HL-60 (cell line): ENCODE measurements around the gene LRP8.

Experiments
- DNase-seq, 2 experiments: peaks; one replicate each; pipeline ENCODE4 v3.0.0-alpha.2; 2010 to 2020; ENCODE audit warnings: low read depth in 1 of 2, low spot score in 1 of 2
- H3K27ac ChIP-seq: fragments of 250-450 bp; sonication (Bioruptor Pico); replicated peaks from 2 replicates; pipeline ENCODE4 v1.5.1; 2020; ENCODE audit warnings: mild to moderate bottlenecking, moderate library complexity
- H3K27me3 ChIP-seq: fragments of 250-450 bp; sonication (Bioruptor Pico); 2 replicates; pipeline ENCODE4 v1.5.1; 2021; ENCODE audit warnings: mild to moderate bottlenecking, moderate library complexity; ENCODE audit not compliant: insufficient read depth, poor library complexity, severe bottlenecking
- H3K4me3 ChIP-seq: replicated peaks from 2 replicates; pipeline ENCODE4 v1.5.1; 2011; ENCODE audit warnings: mild to moderate bottlenecking, control low read depth, low read length; ENCODE audit not compliant: insufficient read depth
- GABPA ChIP-seq: IDR thresholded peaks from 2 replicates; pipeline ENCODE4 v1.6.1; 2012; ENCODE audit warnings: low read depth
- POLR2AphosphoS5 ChIP-seq: IDR thresholded peaks from 2 replicates; pipeline ENCODE4 v1.6.1; 2012; ENCODE audit warnings: low read depth
- SPI1 ChIP-seq: IDR thresholded peaks from 2 replicates; pipeline ENCODE4 v1.6.1; 2012; ENCODE audit warnings: low read depth, mild to moderate bottlenecking, borderline replicate concordance
- TF ChIP-seq, protein P1 (sequence below): IDR thresholded peaks from one replicate; pipeline ENCODE4 v1.5.1; 2011; ENCODE audit warnings: low read length, control low read depth, inconsistent platforms; ENCODE audit not compliant: insufficient read depth
- TF ChIP-seq, protein P2 (sequence below): IDR thresholded peaks from 2 replicates; pipeline ENCODE4 v1.6.1; 2012; ENCODE audit warnings: low read depth; ENCODE audit not compliant: insufficient replicate concordance

Gene LRP8

DNA sequence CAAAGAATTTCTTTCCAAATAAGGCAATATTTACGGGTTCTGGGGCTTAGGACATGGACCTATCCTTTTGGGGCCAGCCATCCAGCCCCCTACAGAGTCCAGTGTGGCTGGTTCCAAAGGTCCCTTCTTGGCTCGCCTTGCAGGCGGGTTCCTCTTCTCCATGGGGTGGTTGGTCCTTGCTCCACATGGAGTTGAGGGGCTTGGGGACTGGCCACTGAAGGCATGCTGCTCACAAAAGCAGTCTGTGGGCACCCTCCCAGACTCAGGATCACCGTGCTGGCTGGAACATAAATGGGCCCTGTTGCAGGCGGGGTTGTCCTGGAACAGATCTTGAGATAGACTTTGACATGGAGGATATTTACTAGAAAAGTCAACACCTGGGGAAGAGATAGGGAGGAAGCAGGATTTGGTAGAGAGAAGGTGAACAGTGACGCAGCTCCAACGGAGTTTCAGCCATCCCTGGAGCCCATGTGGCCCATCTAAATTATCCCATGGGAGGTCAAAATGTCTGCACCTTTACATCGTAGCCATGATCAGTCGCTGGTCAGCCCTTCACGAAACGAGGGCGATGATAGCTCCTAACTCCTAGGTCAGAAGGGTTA, 39.1 kb upstream of the LRP8 start:
- Histone ChIP-seq H3K4me3 (no peak overlapping the region), H3K27me3 (no peaks in the 10 kb centered on the region), H3K27ac (no peak overlapping the region)
- DNase-seq, result no peak
- TF ChIP-seq POLR2AphosphoS5, result no peak
- TF ChIP-seq, protein P1, sequence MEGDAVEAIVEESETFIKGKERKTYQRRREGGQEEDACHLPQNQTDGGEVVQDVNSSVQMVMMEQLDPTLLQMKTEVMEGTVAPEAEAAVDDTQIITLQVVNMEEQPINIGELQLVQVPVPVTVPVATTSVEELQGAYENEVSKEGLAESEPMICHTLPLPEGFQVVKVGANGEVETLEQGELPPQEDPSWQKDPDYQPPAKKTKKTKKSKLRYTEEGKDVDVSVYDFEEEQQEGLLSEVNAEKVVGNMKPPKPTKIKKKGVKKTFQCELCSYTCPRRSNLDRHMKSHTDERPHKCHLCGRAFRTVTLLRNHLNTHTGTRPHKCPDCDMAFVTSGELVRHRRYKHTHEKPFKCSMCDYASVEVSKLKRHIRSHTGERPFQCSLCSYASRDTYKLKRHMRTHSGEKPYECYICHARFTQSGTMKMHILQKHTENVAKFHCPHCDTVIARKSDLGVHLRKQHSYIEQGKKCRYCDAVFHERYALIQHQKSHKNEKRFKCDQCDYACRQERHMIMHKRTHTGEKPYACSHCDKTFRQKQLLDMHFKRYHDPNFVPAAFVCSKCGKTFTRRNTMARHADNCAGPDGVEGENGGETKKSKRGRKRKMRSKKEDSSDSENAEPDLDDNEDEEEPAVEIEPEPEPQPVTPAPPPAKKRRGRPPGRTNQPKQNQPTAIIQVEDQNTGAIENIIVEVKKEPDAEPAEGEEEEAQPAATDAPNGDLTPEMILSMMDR, result no peak
- TF ChIP-seq, protein P2, sequence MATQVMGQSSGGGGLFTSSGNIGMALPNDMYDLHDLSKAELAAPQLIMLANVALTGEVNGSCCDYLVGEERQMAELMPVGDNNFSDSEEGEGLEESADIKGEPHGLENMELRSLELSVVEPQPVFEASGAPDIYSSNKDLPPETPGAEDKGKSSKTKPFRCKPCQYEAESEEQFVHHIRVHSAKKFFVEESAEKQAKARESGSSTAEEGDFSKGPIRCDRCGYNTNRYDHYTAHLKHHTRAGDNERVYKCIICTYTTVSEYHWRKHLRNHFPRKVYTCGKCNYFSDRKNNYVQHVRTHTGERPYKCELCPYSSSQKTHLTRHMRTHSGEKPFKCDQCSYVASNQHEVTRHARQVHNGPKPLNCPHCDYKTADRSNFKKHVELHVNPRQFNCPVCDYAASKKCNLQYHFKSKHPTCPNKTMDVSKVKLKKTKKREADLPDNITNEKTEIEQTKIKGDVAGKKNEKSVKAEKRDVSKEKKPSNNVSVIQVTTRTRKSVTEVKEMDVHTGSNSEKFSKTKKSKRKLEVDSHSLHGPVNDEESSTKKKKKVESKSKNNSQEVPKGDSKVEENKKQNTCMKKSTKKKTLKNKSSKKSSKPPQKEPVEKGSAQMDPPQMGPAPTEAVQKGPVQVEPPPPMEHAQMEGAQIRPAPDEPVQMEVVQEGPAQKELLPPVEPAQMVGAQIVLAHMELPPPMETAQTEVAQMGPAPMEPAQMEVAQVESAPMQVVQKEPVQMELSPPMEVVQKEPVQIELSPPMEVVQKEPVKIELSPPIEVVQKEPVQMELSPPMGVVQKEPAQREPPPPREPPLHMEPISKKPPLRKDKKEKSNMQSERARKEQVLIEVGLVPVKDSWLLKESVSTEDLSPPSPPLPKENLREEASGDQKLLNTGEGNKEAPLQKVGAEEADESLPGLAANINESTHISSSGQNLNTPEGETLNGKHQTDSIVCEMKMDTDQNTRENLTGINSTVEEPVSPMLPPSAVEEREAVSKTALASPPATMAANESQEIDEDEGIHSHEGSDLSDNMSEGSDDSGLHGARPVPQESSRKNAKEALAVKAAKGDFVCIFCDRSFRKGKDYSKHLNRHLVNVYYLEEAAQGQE, result no peak
- TF ChIP-seq SPI1, result no peak

DNA sequence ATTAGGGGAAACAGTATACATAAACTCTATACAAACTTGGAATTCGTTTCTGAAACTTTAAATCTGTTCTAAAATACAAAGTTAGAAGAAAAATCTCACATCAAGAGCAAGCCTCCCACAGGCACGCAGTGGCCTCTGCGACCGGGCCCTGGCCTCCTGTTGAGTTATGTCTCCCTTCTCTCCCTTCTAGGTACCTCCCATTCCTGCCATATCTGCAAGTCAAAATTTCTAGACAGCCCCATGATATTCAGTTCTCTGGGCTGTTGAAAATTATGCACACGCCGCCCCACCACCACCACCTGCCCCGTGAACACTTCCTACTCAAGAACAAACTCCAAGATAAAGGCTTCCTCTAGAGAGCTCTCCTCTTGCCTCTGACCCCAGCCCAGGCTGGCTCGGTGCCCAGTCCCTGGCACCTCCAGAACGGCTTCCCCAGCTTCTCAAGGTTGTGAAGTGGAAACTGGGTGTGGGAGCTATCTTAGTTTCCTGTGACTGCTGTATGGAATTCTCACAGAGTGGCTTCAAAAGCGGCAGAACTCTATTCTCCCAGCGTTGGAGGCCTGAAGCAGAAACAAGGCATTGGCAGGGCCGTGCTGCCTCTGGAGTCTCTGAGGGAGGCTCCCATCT, 37.7 kb upstream of the LRP8 start:
- no peak for TF ChIP-seq SPI1
- no peak for TF ChIP-seq GABPA
- TF ChIP-seq, protein P1, result no peak
- peak in 1 of 2 experiments; percentile 41 for DNase-seq
- H3K27ac ChIP-seq, result no peak overlapping the region
- H3K4me3 ChIP-seq, result no peak overlapping the region
- H3K27me3 ChIP-seq, result no peaks in the 10 kb centered on the region

DNA sequence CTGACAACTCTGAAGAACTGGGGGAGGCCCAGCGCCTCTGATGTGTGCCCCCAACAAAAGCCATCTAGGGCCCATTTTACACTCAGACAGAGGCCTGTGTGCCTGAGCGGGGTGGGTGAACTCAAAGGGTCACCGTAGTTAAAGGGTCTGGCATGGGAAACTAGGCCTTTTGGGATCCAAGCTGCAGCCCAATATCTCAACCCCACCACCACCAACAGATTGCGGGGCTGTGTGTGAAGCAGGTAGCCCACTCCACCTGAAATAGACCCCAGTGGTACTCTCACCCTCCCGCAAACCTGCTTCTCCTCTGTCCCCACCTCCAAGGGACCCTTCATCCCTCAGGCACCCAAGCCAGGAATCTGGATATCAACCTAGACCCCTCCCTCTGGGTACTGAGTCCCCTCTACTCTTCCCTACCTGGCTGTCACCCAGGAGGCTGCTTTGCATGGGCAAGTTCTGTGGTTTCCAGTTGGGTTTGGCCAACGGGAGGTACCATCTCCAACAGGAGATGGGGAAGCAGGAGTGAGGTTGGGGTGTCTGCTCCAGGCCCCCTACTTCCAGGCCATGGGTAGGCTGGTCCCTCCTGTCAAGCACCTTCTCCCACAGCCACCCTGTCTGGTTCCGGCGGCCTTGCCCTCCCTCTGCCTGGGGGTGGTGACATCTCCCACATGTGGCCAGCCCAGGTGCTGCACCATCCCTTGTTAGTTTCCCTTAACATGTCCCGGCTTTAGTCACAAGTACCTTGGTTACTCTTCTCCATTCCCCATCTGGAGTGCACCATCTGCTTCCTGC, 35.2 kb upstream of the LRP8 start:
- Histone ChIP-seq H3K27me3 (no peaks in the 10 kb centered on the region), H3K4me3 (no peak overlapping the region), H3K27ac (no peak overlapping the region)
- DNase-seq, result no peak
- TF ChIP-seq, protein P2, result no peak
- TF ChIP-seq, protein P1, result no peak
- TF ChIP-seq SPI1 (no peak), GABPA (no peak), POLR2AphosphoS5 (no peak)
